ENCODE data around the gene LEMD2.

DNA sequence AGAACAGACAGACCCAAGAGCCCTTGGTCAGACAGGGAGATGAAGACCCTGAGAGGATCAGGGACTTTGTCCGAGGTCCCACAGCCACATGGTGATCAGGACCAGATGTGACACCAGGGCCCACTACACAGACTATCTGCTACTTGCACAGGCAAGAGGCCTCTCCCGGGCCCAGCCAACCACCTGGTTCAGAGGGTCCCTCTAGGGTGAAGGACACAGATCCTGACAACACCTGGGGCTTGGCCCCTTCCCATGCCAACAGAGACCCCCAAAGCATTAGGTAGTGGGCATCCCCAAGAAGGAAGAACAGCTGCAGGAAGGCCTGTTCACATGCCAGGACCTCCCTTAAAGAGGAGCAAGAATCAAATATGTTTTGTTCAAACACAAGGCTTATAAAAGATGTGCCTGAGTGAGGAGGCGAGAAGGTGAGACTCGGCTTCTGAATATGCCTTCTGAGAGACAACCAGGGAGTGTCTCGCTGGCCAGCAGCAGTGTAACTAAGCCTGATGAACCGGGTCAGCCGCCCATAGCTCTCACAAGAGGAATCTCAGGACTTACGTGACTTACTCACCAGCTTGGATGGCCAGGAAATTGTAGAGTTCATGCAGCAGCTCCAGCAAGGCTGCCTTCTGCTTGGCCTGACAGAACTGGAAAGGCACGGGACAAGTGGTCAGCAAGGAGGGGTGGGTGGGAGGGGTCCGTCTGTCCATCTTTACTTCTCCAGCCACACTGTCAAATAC is 5.0 kb downstream of the LEMD2 start:
- TF ChIP-seq POLR2A (IDR thresholded peaks at IDR 0.05) = no peak
- TF ChIP-seq, protein P1, sequence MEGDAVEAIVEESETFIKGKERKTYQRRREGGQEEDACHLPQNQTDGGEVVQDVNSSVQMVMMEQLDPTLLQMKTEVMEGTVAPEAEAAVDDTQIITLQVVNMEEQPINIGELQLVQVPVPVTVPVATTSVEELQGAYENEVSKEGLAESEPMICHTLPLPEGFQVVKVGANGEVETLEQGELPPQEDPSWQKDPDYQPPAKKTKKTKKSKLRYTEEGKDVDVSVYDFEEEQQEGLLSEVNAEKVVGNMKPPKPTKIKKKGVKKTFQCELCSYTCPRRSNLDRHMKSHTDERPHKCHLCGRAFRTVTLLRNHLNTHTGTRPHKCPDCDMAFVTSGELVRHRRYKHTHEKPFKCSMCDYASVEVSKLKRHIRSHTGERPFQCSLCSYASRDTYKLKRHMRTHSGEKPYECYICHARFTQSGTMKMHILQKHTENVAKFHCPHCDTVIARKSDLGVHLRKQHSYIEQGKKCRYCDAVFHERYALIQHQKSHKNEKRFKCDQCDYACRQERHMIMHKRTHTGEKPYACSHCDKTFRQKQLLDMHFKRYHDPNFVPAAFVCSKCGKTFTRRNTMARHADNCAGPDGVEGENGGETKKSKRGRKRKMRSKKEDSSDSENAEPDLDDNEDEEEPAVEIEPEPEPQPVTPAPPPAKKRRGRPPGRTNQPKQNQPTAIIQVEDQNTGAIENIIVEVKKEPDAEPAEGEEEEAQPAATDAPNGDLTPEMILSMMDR (IDR thresholded peaks at IDR 0.05) = no peak
